Gastrocnemius medialis (tissue), 4 donors: Measurements from ENCODE around the gene EMC8. TPM values are rescaled to one million over a fixed set of nuclear protein-coding genes. Genes with fewer than 3 reads are reported as not detected.

Source experiments
- ATAC-seq, 2 donors: fragments of 150-250 bp; one replicate each; pipeline ENCODE4 v1.9.1; 2016
- DNase-seq, 2 donors: peaks; one replicate each; pipeline ENCODE4 v3.0.0-alpha.2; 2019
- H3K27ac ChIP-seq, 4 donors: fragments of 200-600 bp; sonication (generic); 1 replicate in 1 of 4; 2 replicates in 3 of 4; pipeline ENCODE4 v1.5.1; 2016 to 2018; ENCODE audit warnings: mild to moderate bottlenecking in 2 of 4, moderate library complexity in 1 of 4
- H3K27me3 ChIP-seq, 3 donors: fragments of 200-600 bp; sonication (generic) in 2 of 3; 1 replicate in 1 of 3; 2 replicates in 2 of 3; pipeline versions ENCODE4 v1.5.1 to v1.6.0; 2016 to 2019; ENCODE audit warnings: mild to moderate bottlenecking in 1 of 3, moderate library complexity in 1 of 3
- H3K36me3 ChIP-seq, 2 donors: fragments of 200-600 bp; sonication (generic) in 1 of 2; one replicate each; pipeline ENCODE4 v1.5.1; 2017 to 2018
- H3K4me1 ChIP-seq, 2 donors: fragments of 200-600 bp; sonication (generic) in 1 of 2; one replicate each; pipeline ENCODE4 v1.5.1; 2016 to 2017; ENCODE audit warnings: mild to moderate bottlenecking in 2 of 2
- H3K4me3 ChIP-seq, 4 donors: fragments of 200-600 bp; sonication (generic) in 3 of 4; 1 replicate in 1 of 4; 2 replicates in 3 of 4; pipeline ENCODE4 v1.5.1; 2016 to 2019; ENCODE audit warnings: mild to moderate bottlenecking in 2 of 4
- H3K9me3 ChIP-seq, 3 donors: fragments of 200-600 bp; sonication (generic) in 2 of 3; 1 replicate in 1 of 3; 2 replicates in 2 of 3; pipeline ENCODE4 v1.5.1; 2016 to 2019
- POLR2A ChIP-seq, 2 donors: fragments of 450-650 bp; IDR thresholded peaks; one replicate each; pipeline ENCODE4 v1.6.1; 2017; ENCODE audit warnings: antibody characterized with exemption in 2 of 2, mild to moderate bottlenecking in 2 of 2, moderate library complexity in 2 of 2
- in situ Hi-C, 4 donors: fragments of 200-750 bp; cut with MboI; loops; one replicate each; pipeline versions ENCODE4 v1.15.0 to v1.8.0; 2017; ENCODE audit warnings: low sequenced_read_pairs in 4 of 4
- intact Hi-C: fragments of 100-400 bp; cut with DNase I; formaldehyde crosslinking; loops from one replicate; pipeline ENCODE4 v1.15.1; 2023; ENCODE audit warnings: low total_unique reads
- microRNA counts, 2 donors: library from miRNA; unstranded; fragments of <30 nt; microRNA quantifications; one replicate each; lab custom pipeline; 2016
- microRNA-seq, 2 donors: library from miRNA; unstranded; fragments of <30 nt; microRNA quantifications; one replicate each; pipeline ENCODE4, GENCODE V29; 2016; ENCODE audit warnings: borderline replicate concordance in 2 of 2
- total RNA-seq, 4 donors: library from RNA; depleted of rRNA; stranded (reverse); fragments of >200 nt; gene quantifications; one replicate each; pipeline versions ENCODE4 v1.1.0 to v1.2.3, GENCODE V29; 2016
- TF ChIP-seq, protein P1 (sequence below), 5 experiments: fragments of 450-650 bp in 3 of 5; fragments of 200-600 bp in 2 of 5; sonication (generic) in 2 of 5; IDR thresholded peaks in 4 of 5; conservative IDR thresholded peaks in 1 of 5; 1 replicate in 4 of 5; 2 replicates in 1 of 5; pipeline ENCODE4 v1.5.1; 2016 to 2019; ENCODE audit warnings: antibody characterized with exemption in 5 of 5, mild to moderate bottlenecking in 3 of 5, moderate library complexity in 3 of 5

EMC8 gene
- total RNA-seq, 4 donors from 2014 or later: 29.6 to 39.8 (median 36.4) TPM

DNA sequence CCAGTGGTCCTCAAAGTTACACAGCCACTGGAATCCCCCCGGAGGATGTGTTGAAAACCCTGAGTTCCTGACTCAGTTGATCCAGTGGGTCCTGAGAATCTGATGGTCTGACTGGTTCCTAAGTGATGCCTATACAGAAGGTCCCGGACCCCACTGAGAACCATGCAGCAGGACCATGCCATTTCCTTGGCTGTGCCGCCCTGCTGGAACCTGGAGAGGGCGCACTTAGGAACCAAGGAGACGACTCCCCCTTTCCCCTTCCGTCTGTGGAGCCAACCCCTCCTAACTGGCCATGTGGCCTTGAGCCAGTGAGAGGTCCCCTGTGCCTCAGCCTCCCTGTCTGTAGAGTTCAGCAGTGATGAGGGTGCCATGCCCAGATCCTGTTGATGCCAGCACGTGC lies 70.5 kb downstream of the EMC8 start:
- H3K27ac ChIP-seq: no peak overlapping the region
- intact Hi-C loops: no loop called here
- DNase-seq (no peak), ATAC-seq (no peak)
- H3K4me3 ChIP-seq: no peak overlapping the region
- in situ Hi-C loops: no loop called here
- TF ChIP-seq, protein P1, sequence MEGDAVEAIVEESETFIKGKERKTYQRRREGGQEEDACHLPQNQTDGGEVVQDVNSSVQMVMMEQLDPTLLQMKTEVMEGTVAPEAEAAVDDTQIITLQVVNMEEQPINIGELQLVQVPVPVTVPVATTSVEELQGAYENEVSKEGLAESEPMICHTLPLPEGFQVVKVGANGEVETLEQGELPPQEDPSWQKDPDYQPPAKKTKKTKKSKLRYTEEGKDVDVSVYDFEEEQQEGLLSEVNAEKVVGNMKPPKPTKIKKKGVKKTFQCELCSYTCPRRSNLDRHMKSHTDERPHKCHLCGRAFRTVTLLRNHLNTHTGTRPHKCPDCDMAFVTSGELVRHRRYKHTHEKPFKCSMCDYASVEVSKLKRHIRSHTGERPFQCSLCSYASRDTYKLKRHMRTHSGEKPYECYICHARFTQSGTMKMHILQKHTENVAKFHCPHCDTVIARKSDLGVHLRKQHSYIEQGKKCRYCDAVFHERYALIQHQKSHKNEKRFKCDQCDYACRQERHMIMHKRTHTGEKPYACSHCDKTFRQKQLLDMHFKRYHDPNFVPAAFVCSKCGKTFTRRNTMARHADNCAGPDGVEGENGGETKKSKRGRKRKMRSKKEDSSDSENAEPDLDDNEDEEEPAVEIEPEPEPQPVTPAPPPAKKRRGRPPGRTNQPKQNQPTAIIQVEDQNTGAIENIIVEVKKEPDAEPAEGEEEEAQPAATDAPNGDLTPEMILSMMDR (IDR thresholded peaks at IDR 0.05 in 4 of 5, conservative IDR thresholded peaks at IDR 0.05 in 1 of 5): no peak
- TF ChIP-seq POLR2A (IDR thresholded peaks at IDR 0.05): no peak
- no peaks in the 10 kb centered on the region for H3K36me3 ChIP-seq
- no peaks in the 10 kb centered on the region for H3K4me1 ChIP-seq
- H3K9me3 ChIP-seq: no peaks in the 10 kb centered on the region
- H3K27me3 ChIP-seq: peaks cover 0 to 5% (median 3%) of the 10 kb centered on the region in 3 donors

MicroRNAs encoded within 50 kb of the gene (microRNA counts, 767-probe panel; counts per million panel counts)
- 356 to 448 counts per million in 2 donors for microRNA hsa-miR-1910 (lab: Ali Mortazavi, UCI)

Small RNA genes within 50 kb of the gene (microRNA-seq; reads per million reads assigned to microRNA genes)
- 0 reads per million in 2 donors for gene MIR1910

Other genes with a start within 250 kb of the EMC8 start
- 10 to 100 TPM; 45.1 to 89.3 (median 71.3) TPM for gene GSE1, start 186.2 kb downstream of the EMC8 start, total RNA-seq
- 1 to 10 TPM in 2 of 4 donors, under 1 TPM in 1, not detected in 1; 0.33 to 1.6 (median 1.6) TPM for gene GINS2, start 110.6 kb downstream of the EMC8 start, total RNA-seq
- gene C16orf74, start 48.4 kb downstream of the EMC8 start, total RNA-seq: 1 to 10 TPM in 1 of 4 donors, not detected in 3; 1.3 TPM
- gene COX4I1, start 151 bp upstream of the EMC8 start, total RNA-seq: 100 to 1,000 TPM; 666 to 782 (median 689) TPM
- 1 to 10 TPM; 1.5 to 3.1 (median 2.8) TPM for gene IRF8, start 99.6 kb upstream of the EMC8 start, total RNA-seq